AG09309 (cell line): ENCODE results near the gene INSYN1.

Source experiments
- DNase-seq: peaks from one replicate; pipeline ENCODE4 v3.0.0-alpha.2; 2010; ENCODE audit warnings: low read depth
- H3K4me3 ChIP-seq: 2 replicates; pipeline ENCODE4 v1.5.1; 2011; ENCODE audit warnings: mild to moderate bottlenecking, low read depth, low read length, moderate library complexity; ENCODE audit not compliant: control insufficient read depth
- TF ChIP-seq, protein P1 (sequence below): IDR thresholded peaks from 2 replicates; pipeline ENCODE4 v1.5.1; 2011; ENCODE audit warnings: mild to moderate bottlenecking, low read depth, low read length, inconsistent platforms; ENCODE audit not compliant: insufficient read depth, control insufficient read depth; ENCODE audit errors: missing control alignments

INSYN1 gene

DNA sequence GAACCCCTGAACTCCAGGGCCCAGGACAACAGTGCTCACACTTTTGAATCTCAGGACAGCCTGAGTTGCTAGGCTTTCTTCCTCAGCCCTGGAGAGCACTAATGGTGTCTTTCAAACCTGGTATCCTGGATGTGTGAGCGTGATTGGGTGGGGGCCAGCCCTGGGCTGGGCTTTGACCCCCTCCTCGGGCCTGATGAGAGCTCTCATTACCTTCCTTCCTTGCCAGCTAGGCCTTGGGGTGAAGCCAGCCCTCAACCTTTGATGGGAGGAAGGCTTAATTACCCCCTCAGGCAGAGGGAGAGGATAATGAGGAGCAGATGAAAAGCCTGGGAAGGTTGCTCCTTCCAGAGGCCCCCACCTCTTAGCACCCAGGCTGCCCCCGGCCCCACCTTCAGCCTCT, 31.1 kb upstream of the INSYN1 start:
- DNase-seq, result no peak
- TF ChIP-seq, protein P1, sequence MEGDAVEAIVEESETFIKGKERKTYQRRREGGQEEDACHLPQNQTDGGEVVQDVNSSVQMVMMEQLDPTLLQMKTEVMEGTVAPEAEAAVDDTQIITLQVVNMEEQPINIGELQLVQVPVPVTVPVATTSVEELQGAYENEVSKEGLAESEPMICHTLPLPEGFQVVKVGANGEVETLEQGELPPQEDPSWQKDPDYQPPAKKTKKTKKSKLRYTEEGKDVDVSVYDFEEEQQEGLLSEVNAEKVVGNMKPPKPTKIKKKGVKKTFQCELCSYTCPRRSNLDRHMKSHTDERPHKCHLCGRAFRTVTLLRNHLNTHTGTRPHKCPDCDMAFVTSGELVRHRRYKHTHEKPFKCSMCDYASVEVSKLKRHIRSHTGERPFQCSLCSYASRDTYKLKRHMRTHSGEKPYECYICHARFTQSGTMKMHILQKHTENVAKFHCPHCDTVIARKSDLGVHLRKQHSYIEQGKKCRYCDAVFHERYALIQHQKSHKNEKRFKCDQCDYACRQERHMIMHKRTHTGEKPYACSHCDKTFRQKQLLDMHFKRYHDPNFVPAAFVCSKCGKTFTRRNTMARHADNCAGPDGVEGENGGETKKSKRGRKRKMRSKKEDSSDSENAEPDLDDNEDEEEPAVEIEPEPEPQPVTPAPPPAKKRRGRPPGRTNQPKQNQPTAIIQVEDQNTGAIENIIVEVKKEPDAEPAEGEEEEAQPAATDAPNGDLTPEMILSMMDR, result no peak
- no peak overlapping the region for H3K4me3 ChIP-seq

GRCh38 chr15:73782344-73782959, 29.3 kb upstream of the INSYN1 start:
- DNase-seq, result no peak
- H3K4me3 ChIP-seq, result no peak overlapping the region
- TF ChIP-seq, protein P1, result no peak

DNA sequence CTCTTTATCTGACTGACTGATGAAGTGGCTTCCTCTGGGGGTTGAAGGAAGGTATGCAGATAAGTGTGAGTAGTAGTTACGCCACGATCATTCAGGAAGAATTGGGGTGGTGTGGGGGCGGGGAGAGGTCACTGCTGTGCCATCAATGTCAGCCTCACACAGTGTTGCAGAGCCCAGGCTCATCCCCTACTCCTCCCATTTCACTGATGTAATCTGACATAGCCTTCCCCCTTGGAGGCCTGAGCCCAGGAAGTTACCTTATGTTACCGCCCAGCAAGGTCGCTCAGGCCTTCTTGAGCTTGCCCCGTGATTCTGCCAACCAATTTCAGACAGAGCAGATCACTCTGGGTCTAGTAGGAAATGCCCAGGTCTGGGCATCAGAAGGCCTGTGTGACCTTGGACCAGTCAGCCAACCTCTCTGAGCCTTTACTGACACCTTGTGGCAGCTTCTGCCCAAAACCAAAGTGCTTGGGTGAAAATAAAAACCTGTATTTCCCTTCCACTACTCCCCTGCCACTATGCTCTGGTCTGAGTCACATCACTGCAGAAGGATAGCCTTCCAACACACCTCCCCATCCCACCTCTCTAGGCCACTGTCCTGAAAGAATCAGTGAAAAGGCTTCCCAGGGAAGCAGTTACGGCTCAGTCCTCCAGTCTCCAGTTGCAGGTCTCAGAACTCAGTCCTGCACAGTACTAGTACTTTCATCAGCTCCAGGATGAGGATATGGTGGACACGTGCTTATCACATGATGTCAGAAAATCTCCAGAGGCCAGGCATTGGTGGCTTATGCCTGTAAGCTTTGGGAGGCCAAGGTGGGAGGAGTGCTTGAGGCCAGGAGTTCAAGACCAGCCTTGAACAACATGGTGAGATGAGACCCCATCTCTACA, 28.1 kb upstream of the INSYN1 start:
- no peak for DNase-seq
- TF ChIP-seq, protein P1, result peak; percentile 60
- no peak overlapping the region for H3K4me3 ChIP-seq

GRCh38 chr15:73779974-73780373, 26.8 kb upstream of the INSYN1 start:
- no peak overlapping the region for H3K4me3 ChIP-seq
- no peak for DNase-seq
- TF ChIP-seq, protein P1, result no peak

GRCh38 chr15:73777741-73778140, 24.6 kb upstream of the INSYN1 start:
- no peak overlapping the region for H3K4me3 ChIP-seq
- TF ChIP-seq, protein P1, result no peak
- DNase-seq, result no peak

GRCh38 chr15:73773428-73773827, 20.3 kb upstream of the INSYN1 start:
- TF ChIP-seq, protein P1, result no peak
- H3K4me3 ChIP-seq, result no peak overlapping the region

More at GRCh38 chr15:73773428-73773827, 20.3 kb upstream of the INSYN1 start:
- DNase-seq, result no peak
